Measurements from ENCODE around the gene NPFF. TPM values are rescaled to one million over a fixed set of nuclear protein-coding genes. Genes with fewer than 3 reads are reported as not detected.

Gene NPFF
- total and polyA plus RNA-seq, 10 of the 15 experiments (the other 5 are each of a cell fraction or from before 2014, with no cell fraction given), result 0.21 to 0.69 (median 0.23) TPM; not detected in 7

DNA sequence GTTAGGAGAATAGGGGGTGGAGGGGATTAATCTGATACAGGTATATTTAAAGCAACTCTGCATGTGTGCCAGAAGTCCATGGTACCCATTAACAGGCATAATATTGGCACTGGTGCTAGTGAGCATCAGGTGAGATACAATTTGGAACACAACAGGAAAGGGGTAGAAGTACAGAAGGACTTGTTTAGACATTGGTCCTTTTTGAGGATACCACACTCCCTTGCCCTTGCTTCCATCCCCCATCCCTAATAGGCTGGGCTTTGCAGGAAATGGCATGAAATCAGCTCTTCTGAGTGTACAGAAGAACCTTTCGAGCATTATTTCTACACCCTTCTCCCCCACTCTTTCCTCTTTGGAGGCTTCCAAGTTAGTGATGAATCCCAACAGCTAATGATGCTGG is 39.0 kb downstream of the NPFF start:
- FAIRE-seq (no peak), ATAC-seq (no peak), DNase-seq (ENCODE audit: low read depth, low spot score) (no peak)
- H3K4me1 ChIP-seq (ENCODE audit: control insufficient read depth, insufficient read depth, low read length), result no peaks in the 10 kb centered on the region
- in situ Hi-C loops (cut with MboI) (no loop called here), intact Hi-C loops (cut with micrococcal nuclease; ENCODE audit: unreplicated experiment) (no loop called here)
- H3K27me3 ChIP-seq (replicated peaks in 1 of 2; ENCODE audit: control insufficient read depth in 2 of 2, insufficient read depth in 2 of 2, low read length in 1 of 2), result no peaks in the 10 kb centered on the region
- H2AFZ ChIP-seq (ENCODE audit: control insufficient read depth, low read depth, low read length), result no peak overlapping the region
- peaks cover 36 to 72% of the 10 kb centered on the region in 2 experiments for H3K36me3 ChIP-seq (ENCODE audit: control insufficient read depth in 2 of 2, insufficient read depth in 2 of 2, low read length in 1 of 2)
- no TSS peak for BruUV-seq (replicated peaks)
- SMC1A ChIA-PET (ENCODE audit: uncharacterized antibody, unreplicated experiment), result interaction anchor here (1.2 kb wide), 1 partner anchor 9 kb away, joined by 5 read pairs; no protein-coding TSS in a partner anchor
- no peak overlapping the region for H3K9ac ChIP-seq (ENCODE audit: control insufficient read depth, insufficient read depth, low read length)
- no peak overlapping the region for H3K27ac ChIP-seq (ENCODE audit: control insufficient read depth, insufficient read depth)
- CTCF ChIA-PET, result interaction anchor here (0.8 to 2.2 kb wide), 3 partner anchors 9 to 173 kb away, joined by 3 to 10 read pairs (median 4); partner anchors contain the start of genes PFDN5 and TARBP2
- RAD21 ChIA-PET (ENCODE audit: unreplicated experiment), result no interaction called here
- TF ChIP-seq POLR2AphosphoS5 (IDR thresholded peaks at IDR 0.05; ENCODE audit: low read length) (peak; percentile 84; the same call in 1 of the 2 replicates), GABPA (IDR thresholded peaks at IDR 0.05; ENCODE audit: low read depth) (no peak)
- 92% methylated on average over 1 of the region's 1 CpG for WGBS (ENCODE audit: insufficient coverage, insufficient replicate concordance, low lambda C conversion rate, missing lambda C conversion rate)
- H3K9me3 ChIP-seq (replicated peaks; ENCODE audit: control insufficient read depth, insufficient read depth, low read length), result no peaks in the 10 kb centered on the region
- POLR2A ChIA-PET, result interaction anchor here (0.6 kb wide), 1 partner anchor 67 kb away, joined by 3 read pairs; no protein-coding TSS in a partner anchor
- H3K4me2 ChIP-seq (ENCODE audit: control insufficient read depth, insufficient read depth), result no peak overlapping the region
- no peak overlapping the region for H3K4me3 ChIP-seq
- peaks cover 7% of the 10 kb centered on the region for H3K79me2 ChIP-seq (ENCODE audit: control insufficient read depth, insufficient read depth, low read length)
- H4K20me1 ChIP-seq (ENCODE audit: control insufficient read depth, insufficient read depth), result peaks cover 7% of the 10 kb centered on the region; the same call in 1 of the 2 replicates

DNA sequence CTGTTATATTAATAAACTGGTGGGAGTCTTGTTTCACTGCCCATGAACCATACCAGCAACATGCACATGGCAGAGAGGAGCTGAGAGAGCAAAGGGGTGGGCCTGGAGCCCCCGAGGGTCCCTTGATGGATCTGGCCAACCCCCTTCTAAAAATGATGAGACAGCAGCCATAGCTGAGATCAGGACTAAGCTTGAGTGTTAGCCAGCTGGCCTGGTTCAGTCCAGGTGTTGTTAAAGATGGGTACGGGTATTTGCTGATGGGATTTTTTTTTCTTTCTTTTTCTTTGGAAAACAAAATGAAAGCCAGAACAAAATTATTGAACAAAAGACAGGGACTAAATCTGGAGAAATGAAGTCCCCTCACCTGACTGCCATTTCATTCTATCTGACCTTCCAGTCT is 39.4 kb downstream of the NPFF start:
- in situ Hi-C loops (cut with MboI), result no loop called here
- FAIRE-seq, result no peak
- CTCF ChIA-PET, result interaction anchor here (0.8 to 2.2 kb wide), 2 partner anchors 9 to 172 kb away, joined by 4 to 10 read pairs; partner anchors contain the start of gene PFDN5

More for the DNA sequence above, 39.4 kb downstream of the NPFF start:
- H3K9me3 ChIP-seq (replicated peaks; ENCODE audit: control insufficient read depth, insufficient read depth, low read length), result no peaks in the 10 kb centered on the region
- H3K9ac ChIP-seq (ENCODE audit: control insufficient read depth, insufficient read depth, low read length), result no peak overlapping the region
- H3K36me3 ChIP-seq (ENCODE audit: control insufficient read depth in 2 of 2, insufficient read depth in 2 of 2, low read length in 1 of 2), result peaks cover 37 to 73% of the 10 kb centered on the region in 2 experiments
- ATAC-seq, result no peak
- H3K27me3 ChIP-seq (replicated peaks in 1 of 2; ENCODE audit: control insufficient read depth in 2 of 2, insufficient read depth in 2 of 2, low read length in 1 of 2), result no peaks in the 10 kb centered on the region
- ChIA-PET SMC1A (ENCODE audit: uncharacterized antibody, unreplicated experiment) (interaction anchor here (1.2 kb wide), 1 partner anchor 9 kb away, joined by 5 read pairs; no protein-coding TSS in a partner anchor), POLR2A (interaction anchor here (0.6 kb wide), 1 partner anchor 66 kb away, joined by 3 read pairs; no protein-coding TSS in a partner anchor), RAD21 (ENCODE audit: unreplicated experiment) (no interaction called here)
- H3K27ac ChIP-seq (ENCODE audit: control insufficient read depth, insufficient read depth), result no peak overlapping the region
- peaks cover 10% of the 10 kb centered on the region for H4K20me1 ChIP-seq (ENCODE audit: control insufficient read depth, insufficient read depth)
- no peak overlapping the region for H3K4me3 ChIP-seq
- TF ChIP-seq SUZ12 (IDR thresholded peaks at IDR 0.05; ENCODE audit: unreplicated experiment) (no peak), PML (IDR thresholded peaks at IDR 0.05; ENCODE audit: low read length) (0 out of 2 replicates have a peak, but pooled peaks have one; percentile 35)
- peaks cover 2% of the 10 kb centered on the region for H3K4me1 ChIP-seq (ENCODE audit: control insufficient read depth, insufficient read depth, low read length)
- H3K79me2 ChIP-seq (ENCODE audit: control insufficient read depth, insufficient read depth, low read length), result peaks cover 10% of the 10 kb centered on the region
- H2AFZ ChIP-seq (ENCODE audit: control insufficient read depth, low read depth, low read length), result no peak overlapping the region
- BruUV-seq (replicated peaks), result TSS peak; percentile 30
- WGBS (ENCODE audit: insufficient coverage, insufficient replicate concordance, low lambda C conversion rate, missing lambda C conversion rate), result 100% methylated on average over 2 of the region's 2 CpGs
- no peak overlapping the region for H3K4me2 ChIP-seq (ENCODE audit: control insufficient read depth, insufficient read depth)
- intact Hi-C loops (cut with micrococcal nuclease; ENCODE audit: unreplicated experiment), result no loop called here
- DNase-seq (ENCODE audit: low read depth, low spot score), result no peak

All from GM12878 (cell line).